ENCODE measurements around the gene NAP1L4. TPM values are rescaled to one million over a fixed set of nuclear protein-coding genes. Genes with fewer than 3 reads are reported as not detected.

NAP1L4 gene
- polyA plus RNA-seq, 1 of the 3 experiments (the other 2 are of a cell fraction): 104 TPM

- Histone ChIP-seq H3F3A (replicated peaks; ENCODE audit: insufficient read depth) (peaks cover 7% of the 10 kb centered on the region), H3K4me1 (ENCODE audit: control insufficient read depth in 1 of 2, insufficient read depth in 2 of 2, low read depth in 1 of 2, low read length in 1 of 2) (peaks cover 17 to 21% of the 10 kb centered on the region in 2 experiments; a peak in 3 of 4 replicates), H2AFZ (ENCODE audit: low read depth) (peak overlapping the region; percentile 90; the same call in 1 of the 2 replicates), H4K20me1 (ENCODE audit: insufficient read depth) (no peaks in the 10 kb centered on the region), H3K9me2 (no peaks in the 10 kb centered on the region), H3K9ac (peak overlapping the region; percentile 75), H3K4me3 (ENCODE audit: low read depth in 2 of 2, low read length in 1 of 2) (peak overlapping the region; percentile 31 to 56), H3K27ac (ENCODE audit: low read depth in 2 of 2, low read length in 1 of 2) (peak overlapping the region; percentile 5 to 35; a peak in 2 of 4 replicates), H3K27me3 (ENCODE audit: insufficient read depth) (no peaks in the 10 kb centered on the region), H3K79me2 (ENCODE audit: insufficient read depth) (no peaks in the 10 kb centered on the region), H3K36me3 (replicated peaks in 1 of 2; ENCODE audit: control insufficient read depth in 1 of 2, insufficient read depth in 2 of 2, low read length in 1 of 2) (no peaks in the 10 kb centered on the region), H3K4me2 (peak overlapping the region; percentile 98), H3K9me3 (no peaks in the 10 kb centered on the region)
- DNase-seq: no peak
- POLR2A ChIA-PET: no interaction called here
- no peak for TF ChIP-seq REST (IDR thresholded peaks at IDR 0.05; ENCODE audit: low read depth, low read length)
- no peak for TF ChIP-seq JUND (IDR thresholded peaks at IDR 0.05)
- no peak for TF ChIP-seq EZH2phosphoT487 (IDR thresholded peaks at IDR 0.05; ENCODE audit: borderline replicate concordance, low read depth)
- TF ChIP-seq NFIC (IDR thresholded peaks at IDR 0.05; ENCODE audit: borderline replicate concordance): no peak
- TF ChIP-seq TCF12 (IDR thresholded peaks at IDR 0.05): no peak
- TF ChIP-seq YY1 (IDR thresholded peaks at IDR 0.05; ENCODE audit: low read depth): no peak
- TF ChIP-seq GATA2 (CRISPR knock-in tag; IDR thresholded peaks at IDR 0.05): no peak
- WGBS (ENCODE audit: low lambda C conversion rate): 93% methylated on average over 14 of the region's 16 CpGs
- CTCF ChIA-PET: interaction anchor here (1.0 to 7.6 kb wide), 4 partner anchors 10 to 481 kb away, joined by 4 to 66 read pairs (median 31); no protein-coding TSS in a partner anchor
Measured at GRCh38 chr11:2901196-2901796, 90.8 kb downstream of the NAP1L4 start.

- Histone ChIP-seq H4K20me1 (ENCODE audit: insufficient read depth) (no peaks in the 10 kb centered on the region), H3K4me3 (ENCODE audit: low read depth in 2 of 2, low read length in 1 of 2) (no peak overlapping the region), H3K9me3 (no peaks in the 10 kb centered on the region), H3F3A (replicated peaks; ENCODE audit: insufficient read depth) (peaks cover 7% of the 10 kb centered on the region), H2AFZ (ENCODE audit: low read depth) (no peak overlapping the region), H3K9ac (no peak overlapping the region), H3K27me3 (ENCODE audit: insufficient read depth) (no peaks in the 10 kb centered on the region), H3K4me1 (ENCODE audit: control insufficient read depth in 1 of 2, insufficient read depth in 2 of 2, low read depth in 1 of 2, low read length in 1 of 2) (peaks cover 17 to 21% of the 10 kb centered on the region in 2 experiments; a peak in 3 of 4 replicates), H3K79me2 (ENCODE audit: insufficient read depth) (no peaks in the 10 kb centered on the region), H3K27ac (ENCODE audit: low read depth in 2 of 2, low read length in 1 of 2) (peak overlapping the region in 1 of 2 experiments; percentile 47; a peak in 1 of 4 replicates), H3K4me2 (peak overlapping the region; percentile 67; the same call in 1 of the 2 replicates), H3K9me2 (no peaks in the 10 kb centered on the region), H3K36me3 (replicated peaks in 1 of 2; ENCODE audit: control insufficient read depth in 1 of 2, insufficient read depth in 2 of 2, low read length in 1 of 2) (no peaks in the 10 kb centered on the region)
- ChIA-PET POLR2A (no interaction called here), CTCF (interaction anchor here (2.0 to 2.1 kb wide), 3 partner anchors 10 to 367 kb away, joined by 6 to 29 read pairs (median 10); partner anchors contain the start of gene CDKN1C)
- TF ChIP-seq FOSL2 (IDR thresholded peaks at IDR 0.05; ENCODE audit: borderline replicate concordance, low read depth) (no peak), CTCF (IDR thresholded peaks at IDR 0.05) (no peak), RCOR1 (IDR thresholded peaks at IDR 0.05; ENCODE audit: low read length) (no peak), ZBTB33 (IDR thresholded peaks at IDR 0.05; ENCODE audit: borderline replicate concordance, low read depth) (no peak), YY1 (IDR thresholded peaks at IDR 0.05; ENCODE audit: low read depth) (no peak), TAF1 (IDR thresholded peaks at IDR 0.05; ENCODE audit: borderline replicate concordance, low read depth, low read length) (no peak), USF2 (IDR thresholded peaks at IDR 0.05; ENCODE audit: borderline replicate concordance, low read depth, low read length) (no peak), FOXM1 (IDR thresholded peaks at IDR 0.05; ENCODE audit: low read depth) (no peak), FOXJ3 (CRISPR knock-in tag; IDR thresholded peaks at IDR 0.05) (no peak)
- no peak for DNase-seq
- WGBS (ENCODE audit: low lambda C conversion rate): 93% methylated on average over 13 of the region's 13 CpGs
Measured at GRCh38 chr11:2899080-2899783, 92.9 kb downstream of the NAP1L4 start.

Data from SK-N-SH (cell line).